ENCODE results near the gene UNC45B.

- no peak for TF ChIP-seq POLR2AphosphoS5 (IDR thresholded peaks at IDR 0.05; ENCODE audit: low read depth, low read length)
- no peak for TF ChIP-seq YY1 (IDR thresholded peaks at IDR 0.05; ENCODE audit: extremely low read depth, insufficient replicate concordance, low read depth, low read length)
- TF ChIP-seq EGR1 (IDR thresholded peaks at IDR 0.05; ENCODE audit: low read depth) = no peak
Observed at GRCh38 chr17:35129973-35130351, 17.7 kb upstream of the UNC45B start.
